ENCODE data around the gene GM2A.

GRCh38 chr5:151252762-151253604 is at the start of gene GM2A:
- TF ChIP-seq CTCF (CRISPR knock-in tag; IDR thresholded peaks at IDR 0.05) (no peak), DMAP1 (CRISPR knock-in tag; IDR thresholded peaks at IDR 0.05) (no peak), SMC3 (IDR thresholded peaks at IDR 0.05; ENCODE audit: low read length) (no peak), EZH2 (conservative IDR thresholded peaks at IDR 0.05; ENCODE audit: low read depth, low read length) (no peak), ZNF639 (CRISPR knock-in tag; conservative IDR thresholded peaks at IDR 0.05) (no peak), BHLHE40 (IDR thresholded peaks at IDR 0.05; ENCODE audit: low read length) (no peak), CBX5 (CRISPR knock-in tag; IDR thresholded peaks at IDR 0.05; ENCODE audit: borderline replicate concordance) (peak; percentile 32; the same call in 1 of the 2 replicates), DBP (CRISPR knock-in tag; IDR thresholded peaks at IDR 0.05; ENCODE audit: not compliant biosample characterization) (no peak), HDAC6 (IDR thresholded peaks at IDR 0.05; ENCODE audit: low read depth, low read length) (no peak), HMGXB4 (CRISPR knock-in tag; IDR thresholded peaks at IDR 0.05; ENCODE audit: borderline replicate concordance in 1 of 2, low read depth in 1 of 2) (no peak)
